Measurements from ENCODE around the gene C1QTNF8.

Gene C1QTNF8, protein sequence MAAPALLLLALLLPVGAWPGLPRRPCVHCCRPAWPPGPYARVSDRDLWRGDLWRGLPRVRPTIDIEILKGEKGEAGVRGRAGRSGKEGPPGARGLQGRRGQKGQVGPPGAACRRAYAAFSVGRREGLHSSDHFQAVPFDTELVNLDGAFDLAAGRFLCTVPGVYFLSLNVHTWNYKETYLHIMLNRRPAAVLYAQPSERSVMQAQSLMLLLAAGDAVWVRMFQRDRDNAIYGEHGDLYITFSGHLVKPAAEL

DNA sequence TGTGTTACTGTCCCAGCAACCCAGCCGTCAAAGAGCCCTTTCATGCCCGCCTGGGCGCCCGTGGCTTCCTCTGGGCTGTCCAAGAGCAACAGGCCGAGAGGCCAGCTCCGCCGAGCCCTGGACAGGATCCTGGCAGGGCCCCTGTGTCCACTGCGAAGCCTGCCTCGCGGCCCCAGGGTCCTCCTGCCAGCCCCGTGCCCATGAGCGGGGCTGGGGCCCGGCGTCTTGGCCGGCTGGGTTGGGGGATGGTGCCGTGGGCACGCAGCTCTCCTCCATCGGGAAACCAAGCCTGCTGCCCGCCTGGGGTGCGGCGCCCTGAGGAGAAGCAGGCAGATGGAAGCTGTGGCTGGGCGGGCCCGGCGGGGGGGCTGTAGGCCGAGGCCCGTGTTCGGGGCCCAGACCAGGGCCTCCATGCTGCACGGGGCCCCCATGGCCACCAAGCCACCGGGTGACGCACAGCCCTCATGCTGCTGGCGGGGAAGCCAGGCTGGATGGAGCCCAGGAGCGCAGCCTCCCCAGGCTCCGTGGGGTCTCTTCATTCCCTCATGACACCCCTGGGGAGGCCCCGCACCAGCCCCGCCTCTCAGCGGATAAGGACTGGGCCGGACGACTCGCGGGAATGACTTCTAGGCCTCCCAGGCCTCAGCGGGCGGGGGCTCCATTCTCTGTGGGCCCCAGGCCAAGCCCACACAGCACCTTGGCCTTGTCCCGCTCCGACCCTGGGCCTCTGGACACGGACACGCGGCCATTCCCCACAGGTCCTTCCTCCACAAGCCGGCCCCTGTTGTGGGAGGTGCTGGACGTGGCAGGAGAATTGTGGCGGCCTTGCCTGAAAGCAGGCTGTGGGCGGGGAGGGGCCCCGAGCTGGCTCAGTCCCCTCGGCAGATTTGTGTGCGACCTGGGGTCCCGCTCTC is at the start of gene C1QTNF8:
Gene C1QTNF8, minus strand, starts transcription at position 76 of the 914 bp plus-strand sequence. CDS start 1,322 bp downstream, outside the sequence.
- no peak for DNase-seq

DNA sequence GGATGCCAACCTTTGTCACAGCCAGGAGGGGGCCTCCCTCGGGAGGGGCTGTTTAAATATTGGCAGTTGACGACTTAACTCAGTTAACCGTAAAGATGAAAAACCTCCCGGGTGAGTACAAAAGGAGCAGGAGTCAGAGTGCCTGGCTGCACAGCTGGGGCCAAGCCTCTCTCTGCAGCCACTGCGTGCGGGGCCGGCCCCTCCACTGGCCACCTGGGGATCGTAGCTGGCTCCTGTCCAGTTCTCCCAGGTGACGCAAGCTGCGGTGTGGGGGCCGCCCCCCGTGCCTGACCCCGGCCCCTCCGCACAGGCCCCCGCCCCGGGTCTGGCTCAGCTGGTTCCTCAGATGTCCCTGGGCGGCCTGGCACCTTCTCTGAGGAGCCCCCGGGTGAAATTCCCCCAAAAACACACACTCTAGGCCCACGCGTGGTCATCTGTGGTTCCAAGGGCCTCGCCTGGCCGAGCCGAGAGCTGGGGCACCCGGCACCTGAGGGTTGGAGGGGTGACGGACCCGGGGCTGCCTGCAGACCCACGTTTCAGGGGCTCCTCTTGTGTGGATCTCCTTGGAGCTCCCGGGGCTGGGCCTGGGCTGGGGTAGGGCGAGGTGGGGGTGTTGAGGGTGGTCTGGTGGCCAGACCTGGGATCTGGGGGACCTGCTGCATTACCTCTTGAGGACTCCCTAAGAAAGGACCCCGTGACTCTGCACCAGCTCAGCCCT is 49.5 kb upstream of the C1QTNF8 start:
- DNase-seq, result peak; percentile 69

DNA sequence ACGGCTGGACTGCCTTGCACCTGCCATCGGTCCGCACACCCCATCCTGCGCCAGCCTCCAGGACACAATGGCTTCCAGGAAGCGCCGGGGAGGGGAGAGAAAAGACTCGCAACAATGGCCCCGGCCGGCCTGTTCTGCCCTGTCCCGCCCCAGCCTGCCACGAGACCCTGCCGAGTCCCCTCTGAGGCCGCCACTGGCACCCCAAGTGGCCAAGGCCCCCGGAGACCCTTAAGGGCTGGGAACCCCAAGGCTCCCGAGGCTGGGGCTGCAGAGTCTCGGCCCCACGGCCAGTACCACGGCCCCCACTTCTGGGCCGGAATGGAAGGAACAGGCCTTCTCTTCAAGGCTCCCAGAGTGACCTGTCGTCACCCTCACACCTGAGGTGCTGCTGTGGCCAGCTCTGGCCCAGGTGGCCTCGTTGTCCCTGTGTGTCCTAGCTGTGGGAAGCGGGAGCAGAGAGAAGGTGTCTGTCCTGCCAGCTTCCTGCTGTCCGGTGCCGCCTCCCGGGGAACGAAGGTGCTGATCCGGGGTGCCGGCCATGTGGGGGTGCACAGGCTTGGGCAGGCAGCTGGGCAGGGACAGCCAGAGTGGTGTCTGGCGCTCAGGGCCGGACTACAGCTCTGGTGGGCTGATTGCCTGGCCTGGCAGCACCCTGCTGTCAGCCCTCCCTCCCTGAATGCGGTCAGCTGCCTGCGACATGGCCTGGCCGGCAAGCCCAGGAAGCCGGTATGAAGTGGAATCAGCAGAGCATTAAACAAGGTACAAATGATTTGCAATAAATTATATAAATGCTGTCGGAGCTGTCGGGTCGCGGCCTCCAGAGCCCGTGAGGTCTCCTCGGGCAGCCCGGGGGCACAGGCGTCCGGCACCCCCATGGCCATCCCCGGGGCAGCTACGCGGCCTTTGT is 48.7 kb upstream of the C1QTNF8 start:
- no peak for DNase-seq

DNA sequence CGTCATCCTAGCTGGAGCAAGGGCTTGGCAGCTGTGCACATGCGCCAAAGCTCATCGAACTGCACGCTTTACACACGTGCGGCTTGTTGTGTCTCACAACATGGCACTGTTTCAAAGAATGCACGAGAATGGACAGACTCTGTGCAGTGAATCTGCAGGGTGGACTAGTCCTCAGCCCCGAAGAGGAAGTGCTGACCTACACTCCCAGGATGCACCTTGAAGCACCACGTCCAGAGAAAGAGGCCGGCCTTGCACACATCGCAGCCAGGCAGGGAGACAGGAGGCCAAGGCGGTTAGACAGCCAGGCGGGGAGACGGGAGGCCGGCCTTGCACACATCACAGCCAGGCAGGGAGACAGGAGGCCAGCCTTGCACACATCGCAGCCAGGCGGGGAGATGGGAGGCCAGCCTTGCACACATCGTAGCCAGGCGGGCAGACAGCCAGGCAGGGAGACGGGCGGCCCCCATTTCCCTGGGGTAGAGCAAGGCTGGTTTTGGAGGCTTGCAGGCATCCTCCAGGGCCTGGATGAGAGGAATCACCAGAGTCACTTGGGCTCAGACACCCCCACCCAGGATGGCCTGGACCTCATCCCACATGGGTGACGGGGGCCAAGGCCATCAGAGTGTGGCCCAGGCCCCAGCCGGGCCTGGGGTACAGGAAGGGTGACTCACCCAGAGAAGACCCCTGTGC is 47.9 kb upstream of the C1QTNF8 start:
- no peak for DNase-seq

DNA sequence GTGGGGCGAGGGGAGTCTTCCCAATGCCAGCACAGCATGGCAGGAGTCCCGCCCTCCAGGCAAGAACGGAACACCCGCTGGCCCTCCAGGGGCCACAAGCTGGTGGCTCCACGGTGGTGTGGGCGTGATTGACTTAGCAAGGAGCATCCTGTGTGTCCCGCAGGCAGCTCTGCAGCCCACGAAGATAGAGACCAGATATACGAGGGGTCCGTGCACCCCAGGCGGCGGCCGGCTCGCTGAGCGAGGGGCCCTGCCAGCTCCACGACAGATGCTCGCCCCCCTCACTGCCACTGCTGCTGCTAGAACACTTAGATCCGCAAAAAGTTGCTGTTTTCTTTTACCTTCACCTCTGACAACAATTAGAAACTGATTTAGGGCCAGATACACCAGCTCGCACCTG is 46.9 kb upstream of the C1QTNF8 start:
- DNase-seq, result no peak

DNA sequence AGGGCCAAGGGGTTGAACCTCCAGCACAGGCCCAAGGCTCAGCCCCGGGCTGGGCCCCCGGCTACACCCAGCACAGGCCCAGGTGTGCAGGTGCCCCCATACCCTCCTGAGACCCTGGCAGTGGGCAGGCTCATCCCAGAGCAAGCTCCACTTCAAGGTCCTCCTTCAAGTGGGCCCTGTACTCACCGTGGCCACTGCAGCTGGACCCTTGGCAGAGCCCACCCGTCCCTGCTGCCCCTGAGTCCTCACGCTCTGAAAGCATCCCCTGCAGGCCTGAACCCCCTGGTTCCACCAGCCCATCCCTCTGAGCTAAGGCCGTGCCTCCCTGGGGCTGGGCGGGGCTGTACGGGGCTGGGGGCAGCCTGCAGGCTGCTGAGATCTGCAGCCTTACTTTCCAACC is 45.7 kb upstream of the C1QTNF8 start:
- no peak for DNase-seq

DNA sequence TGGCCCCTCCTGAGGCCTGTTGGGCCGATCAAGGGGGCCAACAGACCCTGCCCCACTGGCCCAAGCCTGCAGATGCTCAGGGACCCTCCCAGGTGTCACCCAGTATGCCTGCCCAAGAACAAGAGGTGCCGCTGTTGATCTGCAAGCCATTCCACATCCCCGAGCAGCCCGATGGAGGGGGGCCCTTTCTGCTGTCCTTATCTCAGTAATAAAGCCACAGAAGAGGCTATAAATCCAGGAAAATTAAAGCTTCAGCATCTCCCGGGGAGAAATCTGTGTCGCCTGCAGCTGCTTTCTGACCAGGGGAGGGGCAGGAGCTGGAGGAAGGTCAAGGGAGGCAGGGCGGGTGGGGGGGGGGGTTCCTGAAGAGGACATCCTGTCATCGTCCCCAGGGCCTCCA is 45.1 kb upstream of the C1QTNF8 start:
- no peak for DNase-seq

DNA sequence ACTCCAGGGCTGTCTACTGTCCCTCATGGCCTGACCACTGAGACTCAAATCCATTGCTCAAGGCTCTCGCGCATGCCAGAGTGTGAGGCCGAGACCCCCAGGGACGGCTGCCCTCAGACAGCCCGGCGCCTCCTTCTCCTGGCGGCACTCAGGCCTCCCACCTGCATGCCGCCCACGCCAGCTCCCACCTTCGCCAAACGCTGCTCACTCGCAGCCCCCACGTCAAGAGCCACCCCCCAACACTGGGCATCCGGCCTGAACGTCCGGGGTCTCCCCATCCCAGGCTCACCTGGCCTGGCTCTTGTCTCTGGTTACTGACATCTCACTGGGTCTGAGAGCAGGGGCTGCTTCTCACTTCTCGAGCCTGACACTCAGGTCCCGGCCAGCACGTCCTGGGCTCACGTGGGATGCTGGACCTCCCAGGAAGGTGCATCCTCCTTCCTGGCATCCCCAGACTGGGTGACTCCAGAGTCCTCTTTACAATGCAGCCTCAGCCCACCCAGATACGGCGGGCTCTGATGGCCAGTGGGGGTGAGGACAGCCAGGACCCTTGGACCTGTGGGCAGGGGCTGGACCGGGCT is 44.6 kb upstream of the C1QTNF8 start:
- no peak for DNase-seq

DNA sequence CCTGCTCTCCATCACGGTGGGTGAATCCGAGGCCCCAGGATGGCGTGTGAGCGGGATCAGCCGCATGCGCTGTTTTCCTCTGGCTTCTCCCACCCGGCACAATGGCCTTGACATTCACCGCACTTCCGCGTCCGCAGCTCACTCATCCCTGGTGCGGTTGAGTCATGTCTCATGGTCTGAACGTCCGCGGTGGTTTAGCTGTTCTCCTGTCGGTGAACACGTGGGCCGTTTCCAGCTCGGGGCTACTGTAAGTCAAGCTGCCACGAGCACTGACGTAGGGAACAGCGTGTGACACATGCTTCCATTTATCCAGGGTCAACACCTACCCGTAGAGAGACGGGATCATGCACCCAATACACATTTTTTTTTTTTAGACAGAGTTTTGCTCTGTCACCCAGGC is 41.6 kb upstream of the C1QTNF8 start:
- no peak for DNase-seq

DNA sequence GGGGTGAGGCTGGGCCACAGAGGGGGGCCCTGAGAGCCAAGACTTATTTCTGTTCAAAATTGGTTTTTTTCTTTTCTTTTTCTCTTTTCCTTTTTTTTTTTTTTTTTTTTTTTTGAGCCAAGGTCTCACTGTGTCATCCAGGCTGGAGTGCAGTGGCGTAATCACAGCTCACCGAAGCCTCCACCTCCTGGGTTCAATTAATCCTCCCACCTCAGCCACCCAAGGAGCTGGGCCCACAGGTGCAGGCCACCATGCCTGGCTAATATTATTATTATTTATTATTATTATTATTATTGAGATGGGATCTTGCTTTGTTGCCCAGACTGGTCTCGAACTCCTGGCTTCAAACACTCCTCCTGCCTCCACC is 39.4 kb upstream of the C1QTNF8 start:
- DNase-seq, result no peak

DNA sequence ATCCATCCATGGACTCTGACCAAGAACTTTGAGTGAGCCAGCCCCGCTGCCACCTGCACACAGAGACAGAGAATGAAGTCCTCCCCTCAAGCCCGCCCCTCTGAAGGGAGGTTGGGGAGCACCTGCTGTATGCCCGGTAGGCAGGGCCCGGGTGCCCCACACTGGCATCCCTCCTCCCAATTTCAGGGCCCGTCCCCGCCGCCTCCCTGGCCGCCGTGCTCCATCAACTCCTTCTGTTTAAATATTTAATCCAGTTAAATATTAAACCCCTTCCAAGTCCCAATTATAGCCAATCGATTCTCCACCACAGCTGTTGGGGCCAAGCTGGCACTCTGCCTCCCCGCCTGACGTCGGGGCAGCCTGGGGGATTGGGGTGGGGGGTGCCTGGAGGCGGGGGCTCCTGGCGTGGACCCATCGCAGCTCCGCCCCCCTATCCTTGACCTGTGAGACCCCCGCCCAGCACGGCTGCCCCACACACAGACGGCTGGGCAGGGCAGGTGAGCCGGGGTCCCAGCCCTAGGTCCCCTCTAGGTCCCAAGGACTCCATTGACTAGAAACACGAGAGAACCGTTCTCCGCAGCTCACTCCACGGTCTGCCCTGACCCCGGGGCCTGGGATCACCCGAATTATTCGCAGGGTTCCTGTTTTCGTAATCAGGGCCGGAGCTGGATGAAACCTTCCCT is 38.9 kb upstream of the C1QTNF8 start:
- DNase-seq, result no peak

DNA sequence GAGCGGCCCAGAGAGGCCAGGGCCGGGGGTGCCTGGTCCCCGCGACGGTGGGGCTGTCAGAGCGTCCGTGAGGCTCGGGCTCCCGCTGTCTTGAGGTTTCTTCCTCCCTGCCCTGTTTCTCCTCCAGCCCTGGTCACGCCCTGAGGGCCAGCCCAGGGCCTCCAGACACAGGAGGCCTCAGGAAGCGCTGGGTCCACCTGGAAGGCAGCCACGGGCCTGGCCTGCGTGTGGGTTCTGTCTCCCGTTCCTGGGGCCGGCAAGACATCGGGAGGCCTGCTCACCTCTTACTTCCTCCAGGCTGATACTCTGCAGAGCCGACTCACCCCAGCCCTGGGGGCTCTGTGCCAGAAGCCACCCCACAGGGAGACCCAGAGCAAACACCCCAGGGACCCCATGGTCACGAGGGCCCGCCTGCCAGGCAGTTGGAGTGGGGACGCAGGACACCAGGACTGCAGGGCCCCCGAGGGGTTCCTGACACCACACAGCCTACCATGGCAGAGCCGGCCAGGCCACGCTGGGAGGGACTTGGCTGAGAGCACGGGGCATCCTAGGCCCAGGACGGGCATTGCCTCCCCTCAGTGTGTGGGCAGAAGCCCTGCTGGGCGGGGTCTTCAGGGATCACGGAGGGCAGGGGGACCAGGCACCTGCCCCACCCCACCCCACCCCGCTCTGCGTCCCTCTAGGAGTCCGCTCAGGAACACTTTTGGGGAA is 37.9 kb upstream of the C1QTNF8 start:
- DNase-seq, result no peak

DNA sequence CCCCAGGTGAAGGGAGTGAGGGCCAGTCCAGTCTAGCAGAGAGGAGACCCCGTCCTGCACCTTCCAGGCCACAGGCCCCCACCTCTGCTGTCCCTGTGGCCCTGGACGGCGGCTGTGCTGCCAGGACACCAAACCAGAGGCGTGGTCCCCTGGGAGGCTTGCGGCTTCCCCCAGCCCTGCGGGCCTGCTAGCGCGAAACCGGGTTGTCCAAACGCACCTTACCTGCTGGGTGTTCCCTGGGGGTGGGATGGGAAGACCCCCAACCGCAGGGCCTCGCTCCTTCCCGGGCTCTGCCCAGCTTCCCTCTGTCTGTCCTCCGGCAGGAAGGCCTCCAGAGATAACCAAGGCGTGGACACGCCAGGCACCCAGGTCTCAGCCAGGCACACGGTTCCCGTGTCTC is 37.2 kb upstream of the C1QTNF8 start:
- no peak for DNase-seq

DNA sequence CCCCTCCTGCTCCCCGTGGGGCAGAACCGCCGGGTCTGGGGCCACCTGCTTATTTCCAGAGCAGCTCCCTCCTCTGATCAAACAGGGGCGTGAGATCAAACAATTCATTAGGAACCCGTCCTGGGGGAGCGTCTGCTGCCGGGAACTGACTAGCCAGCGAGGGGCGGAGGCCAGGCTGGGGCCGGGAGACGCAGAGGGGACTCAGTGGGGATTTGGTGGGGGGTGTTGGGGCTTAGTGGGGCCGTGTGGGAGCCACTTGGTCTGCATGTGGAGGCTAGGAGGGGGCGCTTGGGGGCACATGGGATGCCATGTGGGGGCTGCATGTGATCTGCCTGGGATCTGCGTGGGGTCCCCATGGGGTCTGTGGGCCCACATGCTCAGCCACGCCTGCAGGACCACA is 36.4 kb upstream of the C1QTNF8 start:
- no peak for DNase-seq

DNA sequence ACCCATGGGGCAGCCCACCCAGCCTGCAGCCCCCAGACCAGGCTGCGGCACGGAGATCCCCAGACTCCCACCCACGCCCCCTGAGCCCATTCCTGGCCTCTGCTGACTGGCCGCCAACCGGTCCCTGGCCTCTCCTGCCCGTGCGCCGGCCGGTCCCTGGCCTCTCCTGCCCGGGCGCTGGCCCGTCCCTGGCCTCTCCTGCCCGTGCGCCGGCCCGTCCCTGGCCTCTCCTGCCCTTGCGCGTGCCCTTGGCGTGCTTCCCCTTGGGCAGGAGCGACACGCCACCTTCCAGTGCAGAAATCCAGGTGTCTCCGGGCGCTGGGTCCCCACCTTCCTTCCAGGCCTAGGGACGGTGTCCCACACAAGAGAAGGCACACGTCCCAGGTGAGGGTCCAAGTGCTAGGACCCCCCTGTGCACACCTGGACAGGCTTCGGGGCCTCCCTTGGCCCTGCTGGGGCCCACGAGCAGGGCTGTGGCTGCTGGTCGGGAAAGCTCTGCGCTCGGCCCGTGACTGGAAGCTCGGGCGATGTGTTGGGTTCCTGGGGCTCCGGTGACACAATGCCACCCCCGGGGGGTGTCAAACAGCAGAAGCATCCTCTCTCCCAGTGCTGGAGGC is 35.4 kb upstream of the C1QTNF8 start:
- DNase-seq, result no peak

DNA sequence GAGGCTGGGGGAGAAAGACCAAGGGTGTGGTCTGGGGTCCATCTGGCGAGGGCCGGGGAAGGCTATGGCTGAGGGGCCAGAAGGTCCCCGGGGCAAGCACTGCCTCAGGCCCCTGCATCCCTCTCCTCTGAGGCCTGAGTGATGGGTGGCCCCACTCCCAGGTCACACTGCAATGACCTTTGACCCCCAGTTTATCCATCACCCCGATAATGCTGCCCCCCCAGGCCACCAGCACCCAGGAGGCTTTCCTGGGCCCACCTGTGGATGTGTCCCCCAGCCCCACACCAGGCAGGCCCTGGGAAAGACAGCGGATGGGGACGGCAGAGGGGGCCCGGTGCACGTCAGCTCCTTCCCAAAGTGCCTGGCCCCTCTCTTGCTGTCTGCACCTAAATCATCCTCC is 34.3 kb upstream of the C1QTNF8 start:
- DNase-seq, result no peak

DNA sequence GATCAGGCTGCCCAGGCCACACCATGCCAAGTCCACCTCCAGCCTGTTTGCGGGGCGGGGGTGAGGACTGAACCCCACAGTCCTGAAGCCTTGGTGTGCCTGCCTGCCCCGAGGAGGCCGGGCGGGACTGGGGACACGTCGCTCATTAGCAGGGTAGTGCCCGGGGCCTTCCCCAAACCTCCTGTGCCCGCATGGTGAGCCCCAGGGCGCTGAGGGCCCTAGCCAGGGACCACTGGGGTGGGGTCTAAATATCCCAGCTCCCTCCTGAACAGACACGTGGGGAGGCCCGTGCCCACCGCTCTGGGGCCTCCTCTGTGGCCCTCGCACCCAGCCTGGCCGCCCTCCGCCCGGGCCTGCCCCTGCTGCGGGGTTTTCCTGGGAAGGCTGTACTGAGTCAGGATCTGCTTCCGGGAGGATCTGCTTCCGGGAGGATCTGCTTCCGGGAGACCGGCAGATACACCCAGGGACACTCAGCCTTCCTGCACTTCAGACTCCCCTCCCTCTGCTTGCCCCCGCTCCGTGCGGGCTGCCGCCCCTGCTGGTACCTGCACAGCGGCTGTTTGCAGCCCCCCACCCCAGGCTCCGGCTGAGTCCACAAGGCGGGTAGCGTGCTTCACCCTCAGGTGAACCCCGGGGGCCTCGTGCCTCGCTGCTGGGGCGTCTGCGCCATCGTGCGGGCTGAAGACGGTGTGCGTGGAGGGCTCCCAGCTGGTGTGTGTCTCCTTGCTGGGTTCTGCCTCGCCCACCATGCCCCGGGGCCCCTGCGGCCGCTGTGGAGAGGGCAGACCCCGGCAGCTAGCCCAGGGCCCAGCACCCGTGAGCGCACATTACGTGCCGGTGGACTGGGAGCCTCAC is 33.3 kb upstream of the C1QTNF8 start:
- DNase-seq, result no peak

DNA sequence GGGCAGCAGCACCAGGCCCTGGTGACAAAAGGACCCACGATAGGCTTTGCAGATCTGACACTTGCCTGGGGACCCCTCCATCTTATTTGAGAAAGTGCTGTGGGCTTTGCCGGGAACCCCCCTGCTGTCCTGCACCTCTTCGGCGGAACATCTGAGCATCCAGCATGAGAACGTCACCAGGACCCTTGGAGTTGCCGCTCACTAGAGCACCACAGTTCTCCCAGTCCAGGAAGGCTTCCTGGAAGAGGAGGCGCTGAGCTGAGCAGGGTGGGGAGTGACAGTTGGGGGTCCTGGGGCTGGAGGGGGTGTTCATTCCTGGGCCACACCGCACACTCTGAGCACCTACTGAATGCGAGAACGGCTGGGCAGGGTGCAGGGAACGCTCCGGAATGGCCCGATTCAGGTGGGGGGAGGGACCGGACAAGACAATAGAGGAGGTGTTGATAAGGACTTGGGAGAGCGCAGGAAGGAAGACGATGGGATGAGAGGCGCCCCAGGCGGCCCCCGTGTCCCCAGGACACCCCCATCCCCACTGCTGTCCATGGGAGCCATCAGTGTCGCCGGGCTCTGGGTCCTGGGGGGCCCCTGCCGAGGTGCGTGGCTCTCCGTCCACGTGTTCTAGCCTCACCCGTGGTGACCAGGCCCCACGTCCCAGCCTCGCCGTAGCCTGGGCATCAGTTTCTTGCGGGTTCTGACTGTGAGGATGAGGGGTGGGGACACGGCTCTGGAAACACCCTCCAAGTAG is 32.1 kb upstream of the C1QTNF8 start:
- no peak for DNase-seq

Measured in COR-L47 (cell line).